Liver (tissue), 3 donors: Measurements from ENCODE around the gene RBMS3.

Experiments
- MAX ChIP-seq: IDR thresholded peaks from 2 replicates; pipeline ENCODE4 v1.6.1; 2016; ENCODE audit warnings: antibody characterized with exemption
- REST ChIP-seq: IDR thresholded peaks from 2 replicates; pipeline ENCODE4 v1.6.1; 2016; ENCODE audit warnings: antibody characterized with exemption, mild to moderate bottlenecking
- SP1 ChIP-seq: IDR thresholded peaks from 2 replicates; pipeline ENCODE4 v1.6.1; 2018; ENCODE audit warnings: antibody characterized with exemption, mild to moderate bottlenecking
- TAF1 ChIP-seq: conservative IDR thresholded peaks from 2 replicates; pipeline ENCODE4 v1.6.1; 2016; ENCODE audit warnings: antibody characterized with exemption, mild to moderate bottlenecking
- YY1 ChIP-seq: IDR thresholded peaks from 2 replicates; pipeline ENCODE4 v1.6.1; 2016; ENCODE audit warnings: antibody characterized with exemption, mild to moderate bottlenecking
- ZBTB33 ChIP-seq: IDR thresholded peaks from 2 replicates; pipeline ENCODE4 v1.6.1; 2016; ENCODE audit warnings: antibody characterized with exemption
- TF ChIP-seq, protein P1 (sequence below): fragments of 150-350 bp; IDR thresholded peaks from 2 replicates; pipeline ENCODE4 v1.5.1; 2017; ENCODE audit warnings: improper control_type of control experiment, low read depth, low read length; ENCODE audit not compliant: missing input control
- TF ChIP-seq, protein P2 (sequence below): IDR thresholded peaks from 2 replicates; pipeline ENCODE4 v1.6.1; 2016; ENCODE audit warnings: antibody characterized with exemption
- donor health status: healthy.
- donor health status: healthy.

DNA sequence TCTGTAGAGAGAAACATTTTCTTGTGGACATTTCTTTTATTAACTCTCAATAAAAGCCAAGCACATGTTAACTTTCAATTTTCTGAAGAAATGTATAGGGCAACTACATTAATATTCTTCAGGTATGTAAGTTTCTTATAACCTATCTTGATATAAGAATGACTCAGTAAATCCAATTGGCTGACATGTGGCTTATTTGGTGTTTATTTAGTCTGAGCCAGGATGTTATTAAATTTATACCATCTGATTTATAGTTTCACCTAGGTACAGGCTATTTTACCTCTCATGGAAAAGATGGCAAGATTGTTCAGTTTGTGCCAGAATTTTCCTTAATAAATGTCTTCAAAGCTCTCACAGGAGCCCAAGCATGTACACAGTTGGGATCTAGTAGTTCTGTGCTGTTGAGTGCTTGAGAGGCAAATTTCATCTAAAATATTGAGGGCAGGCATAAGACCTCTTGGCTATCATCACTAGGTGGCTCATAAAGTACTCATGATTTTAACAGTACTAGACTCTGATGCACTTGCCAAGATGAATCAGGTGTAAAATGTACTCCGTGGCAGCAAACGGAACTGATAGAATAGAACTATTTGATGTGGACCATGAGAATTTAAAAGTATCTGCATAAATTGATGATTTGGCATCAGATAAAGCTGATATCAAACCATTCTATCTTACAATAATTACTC lies 631.9 kb downstream of the RBMS3 start:
- TF ChIP-seq REST (no peak), ZBTB33 (no peak), SP1 (no peak), YY1 (no peak), MAX (no peak), TAF1 (no peak)
- TF ChIP-seq, protein P1, sequence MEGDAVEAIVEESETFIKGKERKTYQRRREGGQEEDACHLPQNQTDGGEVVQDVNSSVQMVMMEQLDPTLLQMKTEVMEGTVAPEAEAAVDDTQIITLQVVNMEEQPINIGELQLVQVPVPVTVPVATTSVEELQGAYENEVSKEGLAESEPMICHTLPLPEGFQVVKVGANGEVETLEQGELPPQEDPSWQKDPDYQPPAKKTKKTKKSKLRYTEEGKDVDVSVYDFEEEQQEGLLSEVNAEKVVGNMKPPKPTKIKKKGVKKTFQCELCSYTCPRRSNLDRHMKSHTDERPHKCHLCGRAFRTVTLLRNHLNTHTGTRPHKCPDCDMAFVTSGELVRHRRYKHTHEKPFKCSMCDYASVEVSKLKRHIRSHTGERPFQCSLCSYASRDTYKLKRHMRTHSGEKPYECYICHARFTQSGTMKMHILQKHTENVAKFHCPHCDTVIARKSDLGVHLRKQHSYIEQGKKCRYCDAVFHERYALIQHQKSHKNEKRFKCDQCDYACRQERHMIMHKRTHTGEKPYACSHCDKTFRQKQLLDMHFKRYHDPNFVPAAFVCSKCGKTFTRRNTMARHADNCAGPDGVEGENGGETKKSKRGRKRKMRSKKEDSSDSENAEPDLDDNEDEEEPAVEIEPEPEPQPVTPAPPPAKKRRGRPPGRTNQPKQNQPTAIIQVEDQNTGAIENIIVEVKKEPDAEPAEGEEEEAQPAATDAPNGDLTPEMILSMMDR = no peak
- TF ChIP-seq, protein P2, sequence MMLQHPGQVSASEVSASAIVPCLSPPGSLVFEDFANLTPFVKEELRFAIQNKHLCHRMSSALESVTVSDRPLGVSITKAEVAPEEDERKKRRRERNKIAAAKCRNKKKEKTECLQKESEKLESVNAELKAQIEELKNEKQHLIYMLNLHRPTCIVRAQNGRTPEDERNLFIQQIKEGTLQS = no peak
